Loucy (cell line): Measurements from ENCODE around the gene H1-8.

Source experiments
- H2AFZ ChIP-seq: fragments of 200-600 bp; sonication (generic); 2 replicates; pipeline ENCODE4 v1.6.0; 2016; ENCODE audit warnings: antibody characterized with exemption, mild to moderate bottlenecking, low read length, moderate library complexity
- H3F3A ChIP-seq: fragments of 200-600 bp; 2 replicates; pipeline ENCODE4 v1.6.0; 2016; ENCODE audit warnings: antibody characterized with exemption, low read depth, mild to moderate bottlenecking
- H3K27me3 ChIP-seq: fragments of 200-600 bp; sonication (generic); 2 replicates; pipeline ENCODE4 v1.6.1; 2014; ENCODE audit warnings: low read length, mild to moderate bottlenecking; ENCODE audit not compliant: insufficient read depth, poor library complexity, severe bottlenecking
- H3K36me3 ChIP-seq: fragments of 200-600 bp; sonication (generic); 2 replicates; pipeline ENCODE4 v1.6.1; 2016; ENCODE audit warnings: low read length; ENCODE audit not compliant: insufficient read depth
- H3K4me1 ChIP-seq: fragments of 200-600 bp; sonication (generic); 2 replicates; pipeline ENCODE4 v1.5.1; 2014; ENCODE audit warnings: low read length, mild to moderate bottlenecking; ENCODE audit not compliant: insufficient read depth, poor library complexity, severe bottlenecking
- H3K4me2 ChIP-seq: fragments of 200-600 bp; sonication (generic); 2 replicates; pipeline ENCODE4 v1.6.0; 2014; ENCODE audit warnings: antibody characterized with exemption, low read length, low read depth, mild to moderate bottlenecking; ENCODE audit not compliant: poor library complexity, severe bottlenecking
- H3K4me3 ChIP-seq: fragments of 200-600 bp; sonication (generic); 2 replicates; pipeline ENCODE4 v1.5.1; 2014; ENCODE audit warnings: low read length, mild to moderate bottlenecking, mixed read lengths; ENCODE audit not compliant: poor library complexity, severe bottlenecking
- H3K79me2 ChIP-seq: fragments of 200-600 bp; sonication (generic); 2 replicates; pipeline ENCODE4 v1.6.1; 2014; ENCODE audit warnings: low read length; ENCODE audit not compliant: insufficient read depth
- H3K9ac ChIP-seq: fragments of 200-600 bp; sonication (generic); 2 replicates; pipeline ENCODE4 v1.6.0; 2014; ENCODE audit warnings: mild to moderate bottlenecking, low read depth, low read length, moderate library complexity; ENCODE audit not compliant: poor library complexity, severe bottlenecking
- H3K9me2 ChIP-seq: fragments of 200-600 bp; sonication (generic); replicated peaks from 2 replicates; pipeline ENCODE4 v1.6.1; 2016; ENCODE audit warnings: low read depth, low read length, mixed read lengths
- H3K9me3 ChIP-seq: fragments of 200-600 bp; sonication (generic); 2 replicates; pipeline ENCODE4 v1.6.1; 2014; ENCODE audit warnings: mild to moderate bottlenecking, antibody characterized with exemption, low read length, low read depth; ENCODE audit not compliant: insufficient read depth
- H4K20me1 ChIP-seq: fragments of 200-600 bp; sonication (generic); 2 replicates; pipeline ENCODE4 v1.6.0; 2014; ENCODE audit warnings: antibody characterized with exemption, low read length, mild to moderate bottlenecking; ENCODE audit not compliant: insufficient read depth, poor library complexity, severe bottlenecking
- CTCF ChIP-seq: fragments of 200-600 bp; sonication (generic); conservative IDR thresholded peaks from 2 replicates; pipeline ENCODE4 v1.5.1; 2014; ENCODE audit warnings: mild to moderate bottlenecking, antibody characterized with exemption, low read length
- EZH2phosphoT487 ChIP-seq: fragments of 200-600 bp; IDR thresholded peaks from 2 replicates; pipeline ENCODE4 v1.6.1; 2018; ENCODE audit warnings: antibody characterized with exemption, mild to moderate bottlenecking, moderate library complexity, borderline replicate concordance

The H1-8 gene

GRCh38 chr3:129505341-129505740, 37.6 kb upstream of the H1-8 start:
- TF ChIP-seq CTCF, result no peak
- no peak for TF ChIP-seq EZH2phosphoT487
- no peaks in the 10 kb centered on the region; the same call in 1 of the 2 replicates for H3K36me3 ChIP-seq
- H3K27me3 ChIP-seq, result no peaks in the 10 kb centered on the region
- H4K20me1 ChIP-seq, result no peaks in the 10 kb centered on the region
- no peaks in the 10 kb centered on the region for H3K9me3 ChIP-seq
- no peaks in the 10 kb centered on the region for H3F3A ChIP-seq
- no peaks in the 10 kb centered on the region for H3K79me2 ChIP-seq
- H3K4me2 ChIP-seq, result no peak overlapping the region
- no peak overlapping the region for H3K9ac ChIP-seq
- peaks cover 6% of the 10 kb centered on the region for H3K4me1 ChIP-seq
- no peak overlapping the region for H2AFZ ChIP-seq
- H3K9me2 ChIP-seq, result no peaks in the 10 kb centered on the region
- no peak overlapping the region for H3K4me3 ChIP-seq

- Histone ChIP-seq H3K36me3 (no peaks in the 10 kb centered on the region; the same call in 1 of the 2 replicates), H3K9me2 (no peaks in the 10 kb centered on the region), H3K79me2 (no peaks in the 10 kb centered on the region), H3F3A (no peaks in the 10 kb centered on the region), H3K27me3 (no peaks in the 10 kb centered on the region), H3K4me2 (no peak overlapping the region), H3K4me3 (no peak overlapping the region), H3K9me3 (no peaks in the 10 kb centered on the region), H4K20me1 (no peaks in the 10 kb centered on the region), H3K4me1 (peaks cover 6% of the 10 kb centered on the region), H2AFZ (no peak overlapping the region), H3K9ac (no peak overlapping the region)
- TF ChIP-seq EZH2phosphoT487, result no peak
- TF ChIP-seq CTCF, result no peak
These were observed 36.7 kb upstream of the H1-8 start for GRCh38 chr3:129506231-129506742.

- no peaks in the 10 kb centered on the region for H3K9me3 ChIP-seq
- H3K4me1 ChIP-seq, result peaks cover 6% of the 10 kb centered on the region
- H3K79me2 ChIP-seq, result no peaks in the 10 kb centered on the region
- H3K36me3 ChIP-seq, result no peaks in the 10 kb centered on the region; the same call in 1 of the 2 replicates
- H4K20me1 ChIP-seq, result no peaks in the 10 kb centered on the region
- no peaks in the 10 kb centered on the region for H3K27me3 ChIP-seq
- no peak overlapping the region for H3K4me3 ChIP-seq
- TF ChIP-seq CTCF, result no peak
- no peak for TF ChIP-seq EZH2phosphoT487
- H3K4me2 ChIP-seq, result no peak overlapping the region
- H3F3A ChIP-seq, result no peaks in the 10 kb centered on the region
- H3K9ac ChIP-seq, result no peak overlapping the region
- H2AFZ ChIP-seq, result no peak overlapping the region
- H3K9me2 ChIP-seq, result no peaks in the 10 kb centered on the region
These were observed 35.7 kb upstream of the H1-8 start for GRCh38 chr3:129507181-129507831.
